ENCODE measurements around the gene MPV17. TPM values are rescaled to one million over a fixed set of nuclear protein-coding genes. Genes with fewer than 3 reads are reported as not detected.

Gene MPV17
- polyA plus RNA-seq, 2 of the 4 experiments (the other 2 are of a cell fraction), result 67.7 to 130 TPM

DNA sequence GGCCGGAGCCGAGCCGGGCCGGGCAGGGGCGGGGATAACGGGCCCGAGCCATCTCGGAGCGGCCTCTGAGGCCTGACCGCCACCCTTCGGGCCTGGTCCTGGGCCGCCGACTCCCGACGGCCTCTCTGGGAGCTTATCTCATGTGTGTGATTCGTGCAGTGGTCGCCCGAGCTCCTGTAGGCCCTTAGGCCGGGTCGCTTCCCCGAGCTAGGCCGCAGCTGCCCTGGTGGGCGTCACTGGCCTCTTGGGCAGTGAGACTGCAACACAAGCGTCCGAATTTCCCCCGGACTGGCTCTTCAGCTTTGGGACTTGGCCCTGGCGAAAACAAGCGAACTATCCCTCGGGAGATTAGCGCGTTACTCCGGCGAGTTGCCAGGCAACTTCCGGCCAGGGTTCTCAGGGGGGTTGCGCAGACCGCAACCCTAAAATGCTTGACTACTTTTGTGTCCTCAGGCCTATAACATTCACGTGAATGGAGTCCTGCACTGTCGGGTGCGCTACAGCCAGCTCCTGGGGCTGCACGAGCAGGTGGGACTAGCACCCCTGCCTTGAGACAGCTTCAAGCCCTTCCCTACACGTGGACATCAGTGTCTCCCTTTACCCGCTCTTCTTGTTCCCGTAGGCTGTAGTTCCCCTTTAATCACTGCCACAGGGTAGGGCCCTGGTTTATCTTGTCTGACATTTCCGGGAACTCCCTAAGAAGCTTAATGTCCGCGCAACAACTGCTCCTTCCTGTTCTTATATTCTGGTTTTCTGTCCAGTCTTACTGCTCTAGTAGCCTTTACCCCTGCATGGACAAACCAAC lies 48.1 kb upstream of the MPV17 start (continued):
- TF ChIP-seq ATOH8 (CRISPR knock-in tag; IDR thresholded peaks at IDR 0.05; ENCODE audit: low read depth), result 0 out of 2 replicates have a peak, but pooled peaks have one; percentile 36
- TF ChIP-seq GATA3 (IDR thresholded peaks at IDR 0.05; ENCODE audit: borderline replicate concordance), result no peak
- TF ChIP-seq, protein P1, sequence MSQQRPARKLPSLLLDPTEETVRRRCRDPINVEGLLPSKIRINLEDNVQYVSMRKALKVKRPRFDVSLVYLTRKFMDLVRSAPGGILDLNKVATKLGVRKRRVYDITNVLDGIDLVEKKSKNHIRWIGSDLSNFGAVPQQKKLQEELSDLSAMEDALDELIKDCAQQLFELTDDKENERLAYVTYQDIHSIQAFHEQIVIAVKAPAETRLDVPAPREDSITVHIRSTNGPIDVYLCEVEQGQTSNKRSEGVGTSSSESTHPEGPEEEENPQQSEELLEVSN (IDR thresholded peaks at IDR 0.05; ENCODE audit: borderline replicate concordance, low read depth), result peak; percentile 95
- no peak for TF ChIP-seq CBX8 (IDR thresholded peaks at IDR 0.05)

- DNase-seq (ENCODE audit: low read depth in 1 of 2, low spot score in 1 of 2) (peak; percentile 98 to 99), FAIRE-seq (no peak), ATAC-seq (peak; percentile 90 to 94)
- H3K9me3 ChIP-seq, result no peaks in the 10 kb centered on the region
- WGBS (ENCODE audit: missing lambda C conversion rate), result 3% methylated on average over 54 of the region's 85 CpGs
- H3K27ac ChIP-seq, result peak within 1 kb of the TSS; percentile 89 to 95
- TF ChIP-seq HDAC2 (IDR thresholded peaks at IDR 0.05), result peak; percentile 14; the same call in 1 of the 2 replicates
- no peak for TF ChIP-seq SREBF2 (IDR thresholded peaks at IDR 0.05)
- no peak for TF ChIP-seq NPAS2 (CRISPR knock-in tag; IDR thresholded peaks at IDR 0.05; ENCODE audit: borderline replicate concordance)
- TF ChIP-seq FOSL2 (IDR thresholded peaks at IDR 0.05), result no peak
- peak; percentile 44; the same call in 1 of the 2 replicates for TF ChIP-seq FOSL2 (CRISPR knock-in tag; IDR thresholded peaks at IDR 0.05)
- peak; percentile 94 for TF ChIP-seq CTCF (IDR thresholded peaks at IDR 0.05)
- TF ChIP-seq MYC (IDR thresholded peaks at IDR 0.05; ENCODE audit: borderline replicate concordance, low read length), result peak; percentile 94
- peak in 1 of 2 experiments; percentile 24; a peak in 1 of 5 replicates for TF ChIP-seq EP300 (IDR thresholded peaks at IDR 0.05)
- peak; percentile 87; the same call in 1 of the 2 replicates for TF ChIP-seq PHF8 (IDR thresholded peaks at IDR 0.05; ENCODE audit: borderline replicate concordance, low read depth)
- TF ChIP-seq, protein P2, sequence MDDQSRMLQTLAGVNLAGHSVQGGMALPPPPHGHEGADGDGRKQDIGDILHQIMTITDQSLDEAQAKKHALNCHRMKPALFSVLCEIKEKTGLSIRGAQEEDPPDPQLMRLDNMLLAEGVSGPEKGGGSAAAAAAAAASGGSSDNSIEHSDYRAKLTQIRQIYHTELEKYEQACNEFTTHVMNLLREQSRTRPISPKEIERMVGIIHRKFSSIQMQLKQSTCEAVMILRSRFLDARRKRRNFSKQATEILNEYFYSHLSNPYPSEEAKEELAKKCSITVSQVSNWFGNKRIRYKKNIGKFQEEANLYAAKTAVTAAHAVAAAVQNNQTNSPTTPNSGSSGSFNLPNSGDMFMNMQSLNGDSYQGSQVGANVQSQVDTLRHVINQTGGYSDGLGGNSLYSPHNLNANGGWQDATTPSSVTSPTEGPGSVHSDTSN (IDR thresholded peaks at IDR 0.05), result 0 out of 2 replicates have a peak, but pooled peaks have one; percentile 56
- TF ChIP-seq MAZ (IDR thresholded peaks at IDR 0.05; ENCODE audit: borderline replicate concordance, low read depth, low read length), result peak; percentile 81; the same call in 1 of the 2 replicates
- peak; percentile 47; the same call in 2 of the 3 replicates for TF ChIP-seq SMC3 (IDR thresholded peaks at IDR 0.05)
- TF ChIP-seq JUN (IDR thresholded peaks at IDR 0.05), result peak; percentile 87 to 97
- peak; percentile 90 for TF ChIP-seq POLR2A (IDR thresholded peaks at IDR 0.05; ENCODE audit: low read length)
- no peak for TF ChIP-seq JUNB (IDR thresholded peaks at IDR 0.05)
- peak in 1 of 2 experiments; percentile 51; a peak in 2 of 4 replicates for TF ChIP-seq CEBPB (IDR thresholded peaks at IDR 0.05)
- TF ChIP-seq RAD21 (conservative IDR thresholded peaks at IDR 0.05 in 1 of 2, IDR thresholded peaks at IDR 0.05 in 1 of 2), result peak; percentile 58; a peak in 3 of 5 replicates
- no peak for TF ChIP-seq ESRRA (IDR thresholded peaks at IDR 0.05; ENCODE audit: borderline replicate concordance, low read length)
- TF ChIP-seq MAX (IDR thresholded peaks at IDR 0.05), result peak; percentile 89
- TF ChIP-seq HOXB5 (CRISPR knock-in tag; IDR thresholded peaks at IDR 0.05), result no peak
- TF ChIP-seq CHD2 (IDR thresholded peaks at IDR 0.05; ENCODE audit: low read length, partially characterized antibody), result peak; percentile 21
- TF ChIP-seq, protein P3, sequence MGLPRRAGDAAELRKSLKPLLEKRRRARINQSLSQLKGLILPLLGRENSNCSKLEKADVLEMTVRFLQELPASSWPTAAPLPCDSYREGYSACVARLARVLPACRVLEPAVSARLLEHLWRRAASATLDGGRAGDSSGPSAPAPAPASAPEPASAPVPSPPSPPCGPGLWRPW (IDR thresholded peaks at IDR 0.05), result no peak
- no peak for TF ChIP-seq KDM1A (IDR thresholded peaks at IDR 0.05; ENCODE audit: low read depth)
- TF ChIP-seq KDM5A (IDR thresholded peaks at IDR 0.05), result peak; percentile 82
- TF ChIP-seq, protein P1 (IDR thresholded peaks at IDR 0.05; ENCODE audit: borderline replicate concordance, low read depth), result 0 out of 2 replicates have a peak, but pooled peaks have one; percentile 13
- TF ChIP-seq BCL3 (IDR thresholded peaks at IDR 0.05), result peak; percentile 86; the same call in 2 of the 3 replicates
- H3K4me2 ChIP-seq, result peak within 1 kb of the TSS; percentile 94
- POLR2A ChIA-PET, result interaction anchor here (1.1 to 5.0 kb wide), 6 partner anchors 10 to 59 kb away, joined by 4 to 26 read pairs (median 5); partner anchors contain the start of genes GTF3C2, MPV17, NRBP1 and PPM1G
- CTCF ChIA-PET, result interaction anchor here (0.5 to 3.9 kb wide), 31 partner anchors 8 to 354 kb away, joined by 3 to 53 read pairs (median 5); partner anchors contain the start of genes GTF3C2, MPV17 and ZNF513
- H3K4me3 ChIP-seq, result peak within 1 kb of the TSS; percentile 79
- H3K4me1 ChIP-seq, result peaks cover 24% of the 10 kb centered on the region
Observed at GRCh38 chr2:27370026-27370815, 47.3 kb upstream of the MPV17 start, which contains the start of the genes EIF2B4 and SNX17. EIF2B4 (minus strand) TSS chr2:27370338; CDS start chr2:27370314, 24 bp downstream. SNX17 (plus strand) TSS chr2:27370616; CDS start chr2:27370744, 128 bp downstream.
